GM13977 (cell line): ENCODE data around the gene COLEC12.

Source experiments
- DNase-seq: peaks from one replicate; pipeline ENCODE4 v3.0.0; 2012; ENCODE audit warnings: low spot score
- in situ Hi-C: fragments of 300-500 bp; cut with MboI; formaldehyde crosslinking; loops from one replicate; pipeline ENCODE4 v1.12.0; 2022; ENCODE audit warnings: low sequenced_read_pairs, low pct_unique_long_range_greater_than_20kb, mixed read lengths, inconsistent platforms; ENCODE audit not compliant: unreplicated experiment
- TF ChIP-seq, protein P1 (sequence below): IDR thresholded peaks from 2 replicates; pipeline ENCODE4 v1.5.1; 2012; ENCODE audit warnings: mild to moderate bottlenecking, control low read depth; ENCODE audit not compliant: insufficient read depth; ENCODE audit errors: extremely low read depth, missing control alignments

COLEC12 gene

DNA sequence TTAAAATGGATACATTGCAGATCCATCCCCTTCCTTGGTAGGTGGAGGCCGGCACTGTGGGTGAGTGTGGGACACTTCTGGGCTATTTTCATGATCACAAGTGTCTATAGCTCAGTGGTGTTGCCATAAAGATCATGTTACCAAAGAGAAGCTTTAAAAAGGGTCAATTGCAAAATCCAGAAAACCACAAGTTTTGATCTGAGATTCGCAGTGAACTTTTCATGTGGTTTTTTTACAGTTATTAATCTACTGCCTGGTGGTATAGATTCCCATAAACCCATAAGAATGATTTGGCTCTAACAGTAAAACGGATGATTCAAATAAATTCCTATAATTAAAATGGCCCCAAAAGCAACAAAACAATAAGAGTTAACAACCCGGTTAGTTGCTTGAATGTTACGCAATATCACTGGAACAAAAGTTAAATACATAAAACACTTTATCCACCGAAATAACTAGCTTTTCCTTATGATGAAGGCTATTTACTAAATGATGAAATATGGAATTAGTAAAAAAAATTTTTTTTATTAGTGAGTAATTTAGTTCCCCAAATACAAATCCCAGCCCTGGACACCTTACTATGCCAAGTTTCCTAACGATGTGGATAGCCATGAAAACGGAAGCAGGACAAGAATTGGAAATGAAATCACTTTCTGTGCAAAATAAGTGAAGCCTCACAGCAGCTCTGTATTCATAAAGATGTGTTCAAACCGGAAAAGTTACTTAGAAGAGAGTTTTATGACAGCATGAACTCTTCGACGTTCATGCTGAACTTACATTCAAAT, 137.0 kb downstream of the COLEC12 start:
- DNase-seq: no peak
- in situ Hi-C loops: no loop called here
- TF ChIP-seq, protein P1, sequence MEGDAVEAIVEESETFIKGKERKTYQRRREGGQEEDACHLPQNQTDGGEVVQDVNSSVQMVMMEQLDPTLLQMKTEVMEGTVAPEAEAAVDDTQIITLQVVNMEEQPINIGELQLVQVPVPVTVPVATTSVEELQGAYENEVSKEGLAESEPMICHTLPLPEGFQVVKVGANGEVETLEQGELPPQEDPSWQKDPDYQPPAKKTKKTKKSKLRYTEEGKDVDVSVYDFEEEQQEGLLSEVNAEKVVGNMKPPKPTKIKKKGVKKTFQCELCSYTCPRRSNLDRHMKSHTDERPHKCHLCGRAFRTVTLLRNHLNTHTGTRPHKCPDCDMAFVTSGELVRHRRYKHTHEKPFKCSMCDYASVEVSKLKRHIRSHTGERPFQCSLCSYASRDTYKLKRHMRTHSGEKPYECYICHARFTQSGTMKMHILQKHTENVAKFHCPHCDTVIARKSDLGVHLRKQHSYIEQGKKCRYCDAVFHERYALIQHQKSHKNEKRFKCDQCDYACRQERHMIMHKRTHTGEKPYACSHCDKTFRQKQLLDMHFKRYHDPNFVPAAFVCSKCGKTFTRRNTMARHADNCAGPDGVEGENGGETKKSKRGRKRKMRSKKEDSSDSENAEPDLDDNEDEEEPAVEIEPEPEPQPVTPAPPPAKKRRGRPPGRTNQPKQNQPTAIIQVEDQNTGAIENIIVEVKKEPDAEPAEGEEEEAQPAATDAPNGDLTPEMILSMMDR: no peak

- no peak for DNase-seq
- in situ Hi-C loops: no loop called here
- TF ChIP-seq, protein P1: no peak
Measured at GRCh38 chr18:362311-363290, 137.9 kb downstream of the COLEC12 start.

DNA sequence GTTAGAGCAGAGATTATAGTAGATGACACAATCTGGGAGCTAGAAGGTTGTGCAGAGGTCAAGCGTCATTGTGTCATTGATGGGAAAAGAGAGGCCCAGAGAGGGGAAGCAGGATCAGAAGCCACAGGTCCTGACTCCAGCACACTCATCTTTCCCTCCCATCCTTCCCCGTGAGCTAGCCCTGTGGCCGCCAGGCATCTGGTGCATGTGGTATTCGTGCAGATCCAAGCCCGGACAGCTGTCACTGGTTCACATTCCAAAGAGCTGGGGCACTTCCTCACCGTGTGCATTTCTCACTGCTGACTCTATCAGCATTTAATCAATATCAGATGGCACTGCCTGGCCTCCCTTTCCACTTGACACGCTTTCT, 138.6 kb downstream of the COLEC12 start:
- no peak for DNase-seq
- TF ChIP-seq, protein P1: no peak
- in situ Hi-C loops: no loop called here

DNA sequence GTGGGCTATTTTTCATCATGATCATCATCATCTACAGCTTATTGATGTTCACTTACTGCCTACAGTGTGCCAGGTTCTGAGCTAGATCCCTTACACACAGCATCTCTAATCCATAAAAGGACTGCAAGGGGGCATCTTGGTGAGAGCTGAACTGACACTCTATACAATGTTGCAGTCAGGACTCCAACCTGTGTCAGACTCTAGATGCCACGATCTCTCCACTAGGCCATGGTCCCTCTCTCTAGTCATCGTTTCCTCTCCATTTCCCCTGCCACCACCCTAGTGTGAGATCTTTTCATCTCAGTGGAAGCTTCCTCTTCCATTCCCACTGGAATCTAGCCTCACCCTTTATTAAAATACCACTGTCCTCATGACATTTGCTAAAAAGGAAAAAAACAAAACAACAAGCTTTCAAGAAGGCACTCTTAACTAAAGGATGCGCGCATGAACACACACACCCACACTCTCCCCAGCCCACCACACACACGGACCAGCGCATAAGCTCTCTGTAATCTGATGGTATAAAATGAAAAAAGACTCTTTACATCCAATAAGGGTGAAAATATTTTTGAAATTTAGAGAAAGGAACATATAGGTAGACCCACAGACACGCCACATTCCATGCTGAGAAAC, 139.3 kb downstream of the COLEC12 start:
- TF ChIP-seq, protein P1: no peak
- no peak for DNase-seq
- in situ Hi-C loops: no loop called here

- in situ Hi-C loops: no loop called here
- DNase-seq: no peak
- TF ChIP-seq, protein P1: no peak
Measured at GRCh38 chr18:360676-361075, 139.8 kb downstream of the COLEC12 start.

DNA sequence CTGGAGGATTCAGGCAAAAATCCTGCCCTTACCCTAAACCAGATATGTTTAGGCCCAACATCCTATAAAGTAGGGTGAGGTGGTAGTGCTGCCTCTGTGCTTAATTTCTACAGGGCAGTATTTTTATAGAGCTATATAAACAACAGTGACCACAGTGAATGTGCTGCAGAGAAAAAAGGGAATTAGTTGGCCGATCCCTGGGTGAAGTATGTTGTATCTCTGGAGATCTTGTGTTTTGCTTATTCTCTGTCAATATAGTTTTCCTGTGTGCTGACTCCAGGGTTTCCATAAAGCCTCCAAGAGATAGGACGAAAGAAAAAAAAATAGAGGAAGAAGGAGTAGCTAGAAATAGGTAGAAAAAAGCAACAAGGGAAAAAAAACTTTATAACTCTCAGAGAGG, 143.7 kb downstream of the COLEC12 start:
- DNase-seq: no peak
- TF ChIP-seq, protein P1: no peak
- in situ Hi-C loops: no loop called here
